ENCODE data around the gene TMEM273.
"Not testable (repeated sequence)": the region's sequence is repeated elsewhere in the genome, so short reads cannot be mapped to it uniquely, and the experiment has no call there.

DNA sequence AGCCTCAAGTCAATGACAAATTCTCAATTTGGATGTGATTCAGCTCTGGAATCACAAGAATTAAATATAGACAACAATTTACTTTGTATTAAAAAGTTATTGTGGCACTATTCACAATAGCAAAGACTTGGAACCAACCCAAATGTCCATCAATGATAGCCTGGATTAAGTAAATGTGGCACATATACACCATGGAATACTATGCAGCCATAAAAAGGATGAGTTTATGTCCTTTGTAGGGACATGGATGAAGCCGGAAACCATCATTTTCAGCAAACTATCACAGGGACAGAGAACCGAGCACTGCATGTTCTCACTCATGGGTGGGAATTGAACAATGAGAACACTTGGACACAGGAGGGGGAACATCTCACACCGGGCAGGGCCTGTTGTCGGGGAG is 7.7 kb upstream of the TMEM273 start:
- TF ChIP-seq, protein P1, sequence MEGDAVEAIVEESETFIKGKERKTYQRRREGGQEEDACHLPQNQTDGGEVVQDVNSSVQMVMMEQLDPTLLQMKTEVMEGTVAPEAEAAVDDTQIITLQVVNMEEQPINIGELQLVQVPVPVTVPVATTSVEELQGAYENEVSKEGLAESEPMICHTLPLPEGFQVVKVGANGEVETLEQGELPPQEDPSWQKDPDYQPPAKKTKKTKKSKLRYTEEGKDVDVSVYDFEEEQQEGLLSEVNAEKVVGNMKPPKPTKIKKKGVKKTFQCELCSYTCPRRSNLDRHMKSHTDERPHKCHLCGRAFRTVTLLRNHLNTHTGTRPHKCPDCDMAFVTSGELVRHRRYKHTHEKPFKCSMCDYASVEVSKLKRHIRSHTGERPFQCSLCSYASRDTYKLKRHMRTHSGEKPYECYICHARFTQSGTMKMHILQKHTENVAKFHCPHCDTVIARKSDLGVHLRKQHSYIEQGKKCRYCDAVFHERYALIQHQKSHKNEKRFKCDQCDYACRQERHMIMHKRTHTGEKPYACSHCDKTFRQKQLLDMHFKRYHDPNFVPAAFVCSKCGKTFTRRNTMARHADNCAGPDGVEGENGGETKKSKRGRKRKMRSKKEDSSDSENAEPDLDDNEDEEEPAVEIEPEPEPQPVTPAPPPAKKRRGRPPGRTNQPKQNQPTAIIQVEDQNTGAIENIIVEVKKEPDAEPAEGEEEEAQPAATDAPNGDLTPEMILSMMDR (IDR thresholded peaks at IDR 0.05 in 4 of 5, conservative IDR thresholded peaks at IDR 0.05 in 1 of 5): not testable (repeated sequence)
- not testable (repeated sequence) for TF ChIP-seq POLR2A (IDR thresholded peaks at IDR 0.05)
